Measurements from ENCODE around the gene SAMM50.

SAMM50 gene

GRCh38 chr22:44026066-44026629, 70.9 kb downstream of the SAMM50 start:
- H3K36me3 ChIP-seq (ENCODE audit: low read length): no peaks in the 10 kb centered on the region
- no peak overlapping the region for H3K9ac ChIP-seq (ENCODE audit: low read length)
- no peaks in the 10 kb centered on the region for H4K20me1 ChIP-seq (ENCODE audit: low read depth, low read length)
- no peaks in the 10 kb centered on the region for H3K79me2 ChIP-seq (ENCODE audit: insufficient read depth, low read length)
- no peaks in the 10 kb centered on the region for H3K9me3 ChIP-seq (ENCODE audit: insufficient read depth, low read length)
- no peak overlapping the region for H3K4me2 ChIP-seq (ENCODE audit: low read depth, low read length, poor library complexity, severe bottlenecking)
- H3K4me3 ChIP-seq (ENCODE audit: insufficient read depth, low read length, poor library complexity, severe bottlenecking): no peak overlapping the region
- H3F3A ChIP-seq (ENCODE audit: insufficient read depth): no peaks in the 10 kb centered on the region
- H3K27ac ChIP-seq (ENCODE audit: low read depth, low read length): no peak overlapping the region
- no peaks in the 10 kb centered on the region for H3K9me2 ChIP-seq (replicated peaks; ENCODE audit: insufficient read depth, low read length)
- TF ChIP-seq EZH2phosphoT487 (conservative IDR thresholded peaks at IDR 0.05; ENCODE audit: low read length): no peak
- no peak overlapping the region for H2AFZ ChIP-seq (ENCODE audit: low read depth, low read length, severe bottlenecking)
- H3K27me3 ChIP-seq (ENCODE audit: low read length): no peaks in the 10 kb centered on the region

DNA sequence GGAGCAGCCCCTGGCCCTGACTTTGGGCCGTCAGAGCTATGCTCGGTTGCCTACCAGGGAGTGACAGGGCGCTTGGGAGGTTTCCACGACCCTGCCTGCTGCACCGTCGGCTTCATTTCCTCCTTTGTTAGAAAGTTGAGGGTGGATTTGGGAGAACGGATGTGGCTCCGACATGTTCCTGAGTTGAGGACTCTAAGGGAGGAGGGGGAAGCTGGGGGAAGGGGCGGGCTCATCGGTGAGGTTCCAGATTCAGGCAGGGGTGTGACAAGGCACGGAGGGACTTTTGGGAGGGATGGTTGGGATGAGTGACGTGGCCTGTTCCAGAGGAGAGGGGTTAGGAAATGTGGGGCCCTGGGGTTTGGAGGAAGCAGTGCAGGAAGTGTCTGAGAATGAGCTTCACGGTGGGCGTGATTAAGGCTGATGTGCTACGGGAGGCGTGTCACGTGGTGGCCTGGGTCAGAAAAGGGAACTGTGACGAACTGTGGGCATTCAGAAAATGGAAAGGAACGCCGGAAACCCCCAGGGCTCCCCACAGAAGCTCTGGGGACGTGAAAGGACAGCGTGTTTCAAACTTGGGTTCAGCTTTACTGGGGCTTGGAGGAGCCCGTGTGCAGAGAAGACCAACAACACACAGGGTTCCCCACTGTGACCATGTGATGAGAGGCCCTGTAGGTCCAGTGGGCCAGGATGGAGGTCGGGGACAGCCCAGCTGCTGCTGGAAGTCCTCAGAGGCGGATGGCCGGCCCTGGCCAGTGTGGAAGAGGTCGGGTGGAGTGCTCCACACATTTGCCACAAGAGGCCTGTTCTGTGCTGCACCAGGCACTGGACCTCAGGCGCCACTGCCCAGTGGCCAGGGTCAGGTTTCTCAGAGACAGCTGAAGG, 71.6 kb downstream of the SAMM50 start:
- no peaks in the 10 kb centered on the region for H3K79me2 ChIP-seq (ENCODE audit: insufficient read depth, low read length)
- H3K9ac ChIP-seq (ENCODE audit: low read length): peak overlapping the region; percentile 25; the same call in 1 of the 2 replicates

GRCh38 chr22:44028091-44028490, 72.8 kb downstream of the SAMM50 start:
- Histone ChIP-seq H3K36me3 (ENCODE audit: low read length) (no peaks in the 10 kb centered on the region), H3K4me3 (ENCODE audit: insufficient read depth, low read length, poor library complexity, severe bottlenecking) (no peak overlapping the region), H2AFZ (ENCODE audit: low read depth, low read length, severe bottlenecking) (no peak overlapping the region), H3K9me2 (replicated peaks; ENCODE audit: insufficient read depth, low read length) (no peaks in the 10 kb centered on the region), H3K9me3 (ENCODE audit: insufficient read depth, low read length) (no peaks in the 10 kb centered on the region), H3K4me2 (ENCODE audit: low read depth, low read length, poor library complexity, severe bottlenecking) (no peak overlapping the region), H3K27ac (ENCODE audit: low read depth, low read length) (no peak overlapping the region), H3F3A (ENCODE audit: insufficient read depth) (no peaks in the 10 kb centered on the region), H3K27me3 (ENCODE audit: low read length) (no peaks in the 10 kb centered on the region), H3K9ac (ENCODE audit: low read length) (no peak overlapping the region), H3K79me2 (ENCODE audit: insufficient read depth, low read length) (no peaks in the 10 kb centered on the region), H4K20me1 (ENCODE audit: low read depth, low read length) (no peaks in the 10 kb centered on the region)
- TF ChIP-seq CTCF (IDR thresholded peaks at IDR 0.05; ENCODE audit: insufficient read depth, low read length, poor library complexity, severe bottlenecking) (no peak), EZH2phosphoT487 (conservative IDR thresholded peaks at IDR 0.05; ENCODE audit: low read length) (no peak)

More for the DNA sequence above, 71.6 kb downstream of the SAMM50 start:
- H3K4me3 ChIP-seq (ENCODE audit: insufficient read depth, low read length, poor library complexity, severe bottlenecking): no peak overlapping the region
- H2AFZ ChIP-seq (ENCODE audit: low read depth, low read length, severe bottlenecking): peak overlapping the region; percentile 56
- H4K20me1 ChIP-seq (ENCODE audit: low read depth, low read length): no peaks in the 10 kb centered on the region
- TF ChIP-seq EZH2phosphoT487 (conservative IDR thresholded peaks at IDR 0.05; ENCODE audit: low read length): no peak
- no peak for TF ChIP-seq CTCF (IDR thresholded peaks at IDR 0.05; ENCODE audit: insufficient read depth, low read length, poor library complexity, severe bottlenecking)
- H3K27me3 ChIP-seq (ENCODE audit: low read length): no peaks in the 10 kb centered on the region
- H3K27ac ChIP-seq (ENCODE audit: low read depth, low read length): no peak overlapping the region
- no peaks in the 10 kb centered on the region for H3K9me2 ChIP-seq (replicated peaks; ENCODE audit: insufficient read depth, low read length)
- H3K36me3 ChIP-seq (ENCODE audit: low read length): no peaks in the 10 kb centered on the region
- no peaks in the 10 kb centered on the region for H3F3A ChIP-seq (ENCODE audit: insufficient read depth)
- H3K9me3 ChIP-seq (ENCODE audit: insufficient read depth, low read length): no peaks in the 10 kb centered on the region
- peak overlapping the region; percentile 37 for H3K4me2 ChIP-seq (ENCODE audit: low read depth, low read length, poor library complexity, severe bottlenecking)

DNA sequence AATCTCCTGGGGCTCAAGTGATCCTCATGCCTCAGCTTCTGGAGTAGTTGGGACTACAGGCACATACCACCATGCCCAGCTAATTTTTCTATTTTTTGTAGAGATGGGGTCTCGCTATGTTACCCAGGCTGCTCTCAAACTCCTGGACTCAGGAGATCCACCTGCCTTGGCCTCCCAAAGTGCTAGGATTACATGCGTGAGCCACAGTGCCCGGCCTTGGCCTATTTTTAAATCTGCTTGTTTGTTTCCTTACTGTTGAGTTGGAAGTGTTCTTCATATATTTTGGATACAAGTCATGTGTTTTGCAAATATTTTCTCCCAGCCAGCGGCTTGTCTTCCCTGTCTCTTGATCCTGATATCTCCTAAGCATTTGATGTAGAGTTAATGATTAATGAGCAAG, 73.8 kb downstream of the SAMM50 start:
- TF ChIP-seq EZH2phosphoT487 (conservative IDR thresholded peaks at IDR 0.05; ENCODE audit: low read length) (no peak), CTCF (IDR thresholded peaks at IDR 0.05; ENCODE audit: insufficient read depth, low read length, poor library complexity, severe bottlenecking) (no peak)

More for the DNA sequence above, 73.8 kb downstream of the SAMM50 start:
- H3K9ac ChIP-seq (ENCODE audit: low read length): no peak overlapping the region
- no peaks in the 10 kb centered on the region for H3F3A ChIP-seq (ENCODE audit: insufficient read depth)
- H3K4me2 ChIP-seq (ENCODE audit: low read depth, low read length, poor library complexity, severe bottlenecking): no peak overlapping the region
- no peaks in the 10 kb centered on the region for H3K9me3 ChIP-seq (ENCODE audit: insufficient read depth, low read length)
- H2AFZ ChIP-seq (ENCODE audit: low read depth, low read length, severe bottlenecking): no peak overlapping the region
- H3K27me3 ChIP-seq (ENCODE audit: low read length): no peaks in the 10 kb centered on the region
- no peak overlapping the region for H3K4me3 ChIP-seq (ENCODE audit: insufficient read depth, low read length, poor library complexity, severe bottlenecking)
- no peaks in the 10 kb centered on the region for H3K9me2 ChIP-seq (replicated peaks; ENCODE audit: insufficient read depth, low read length)
- H4K20me1 ChIP-seq (ENCODE audit: low read depth, low read length): no peaks in the 10 kb centered on the region
- no peaks in the 10 kb centered on the region for H3K36me3 ChIP-seq (ENCODE audit: low read length)
- H3K79me2 ChIP-seq (ENCODE audit: insufficient read depth, low read length): no peaks in the 10 kb centered on the region
- no peak overlapping the region for H3K27ac ChIP-seq (ENCODE audit: low read depth, low read length)

Measured in SU-DHL-6 (cell line).